ENCODE measurements around the gene TESK2.
"Not testable (repeated sequence)": the region's sequence is repeated elsewhere in the genome, so short reads cannot be mapped to it uniquely, and the experiment has no call there.

Gene TESK2

DNA sequence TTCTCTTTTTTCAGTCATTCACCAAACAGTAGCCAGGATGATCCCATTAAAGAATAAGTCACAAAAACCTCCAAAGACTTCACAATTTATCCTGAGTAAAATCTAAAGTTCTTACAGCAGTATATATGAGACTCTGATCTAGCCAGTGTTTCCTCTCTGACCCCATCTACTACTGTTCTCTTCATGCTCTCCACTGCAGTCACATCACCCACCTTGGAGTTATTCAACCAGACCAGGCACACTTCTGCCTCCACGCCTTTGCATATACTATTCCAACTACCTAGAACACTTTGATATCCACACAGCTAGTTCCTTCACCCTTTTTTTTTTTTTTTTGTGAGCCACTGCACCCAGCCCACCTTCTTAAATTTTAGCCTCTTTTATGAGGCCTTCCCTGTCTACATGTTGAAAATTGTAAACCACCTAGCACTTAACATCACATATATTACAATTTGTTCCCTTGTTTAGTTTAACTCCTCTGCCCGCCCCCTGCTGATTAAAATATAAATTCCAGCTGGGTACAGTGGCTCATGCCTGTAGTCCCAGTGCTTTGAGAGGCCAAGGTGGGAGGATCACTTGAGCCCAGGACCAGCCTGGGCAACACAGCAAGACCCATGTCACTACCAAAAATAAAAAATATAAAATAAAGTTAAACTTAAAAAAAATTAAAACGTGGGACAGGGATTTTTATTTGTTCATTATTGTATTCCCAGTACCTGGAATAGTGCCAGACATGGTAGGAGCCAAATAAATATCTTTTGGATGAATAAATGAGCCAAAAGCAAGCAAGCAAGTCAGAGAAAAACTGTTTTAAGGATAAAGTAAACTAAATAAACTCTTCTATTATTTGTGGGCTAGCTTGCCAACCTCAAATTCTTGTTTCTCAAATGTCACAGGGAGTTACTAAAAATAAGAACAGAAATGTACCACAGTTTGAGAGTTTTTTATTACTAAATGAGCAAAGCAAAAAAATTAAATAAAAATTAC lies 115.6 kb downstream of the TESK2 start:
- no peak for DNase-seq (ENCODE audit: low read depth)

- DNase-seq (ENCODE audit: low read depth), result no peak
Observed at GRCh38 chr1:45373573-45373972, 117.4 kb downstream of the TESK2 start.

DNA sequence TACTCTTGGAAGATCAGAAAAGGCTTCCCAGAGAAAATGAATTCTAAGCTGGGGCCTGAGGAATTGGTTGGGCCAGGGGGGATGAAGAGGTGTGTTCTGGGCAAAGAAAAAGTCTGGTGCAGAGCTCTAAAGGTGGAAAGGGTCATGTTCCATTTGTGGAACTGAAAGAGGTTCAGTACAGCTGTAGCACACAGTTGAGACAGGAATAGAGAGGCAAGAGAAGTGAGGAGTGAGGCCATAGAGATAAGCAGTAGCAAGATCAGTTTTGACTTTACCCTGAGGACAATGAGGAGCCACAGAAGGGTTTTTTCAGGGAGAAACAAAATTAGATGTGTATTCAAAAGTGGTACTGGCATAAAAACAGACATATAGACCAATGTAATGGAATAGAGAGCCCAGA lies 120.4 kb downstream of the TESK2 start:
- DNase-seq (ENCODE audit: low read depth), result no peak

GRCh38 chr1:45365051-45365450 lies 125.9 kb downstream of the TESK2 start:
- DNase-seq (ENCODE audit: low read depth), result no peak

DNA sequence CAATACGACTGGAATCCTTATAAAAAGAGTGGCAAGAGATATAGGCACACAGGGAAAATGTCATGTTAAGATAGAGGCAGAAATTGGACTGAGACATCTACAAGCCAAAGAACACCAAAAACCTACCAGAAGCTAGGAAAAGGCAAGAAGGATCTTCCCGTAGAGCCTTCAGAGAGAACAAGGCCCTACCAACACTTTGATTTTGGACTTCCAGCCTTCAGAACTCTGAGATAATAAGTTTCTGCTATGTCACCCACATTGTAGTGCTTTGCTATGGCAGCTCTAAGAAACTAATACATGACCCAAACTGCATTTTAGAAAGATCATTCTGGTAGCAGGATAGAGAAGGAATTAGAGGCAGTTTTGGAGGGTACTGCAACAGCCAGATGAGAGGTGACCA lies 126.7 kb downstream of the TESK2 start:
- DNase-seq (ENCODE audit: low read depth), result no peak

DNA sequence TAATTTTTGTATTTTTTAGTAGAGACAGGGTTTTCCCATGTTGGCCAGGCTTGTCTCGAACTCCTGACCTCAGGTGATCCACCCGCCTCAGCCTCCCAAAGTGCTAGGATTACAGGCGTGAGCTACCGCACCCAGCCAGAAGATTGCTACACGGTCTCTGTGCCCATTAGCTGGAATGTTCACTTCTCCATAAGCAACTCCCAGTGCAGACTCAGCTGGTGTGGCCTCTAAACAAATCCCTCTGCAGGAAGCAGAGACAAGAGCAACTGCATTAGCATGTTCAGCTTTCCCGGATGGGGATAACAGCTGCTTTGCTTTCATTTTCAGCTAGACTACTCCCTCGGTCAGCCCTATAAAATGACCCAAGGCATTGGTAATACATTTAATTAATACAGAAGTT lies 130.0 kb downstream of the TESK2 start:
- DNase-seq (ENCODE audit: low read depth), result not testable (repeated sequence)

GRCh38 chr1:45359882-45360513 lies 131.0 kb downstream of the TESK2 start:
- DNase-seq (ENCODE audit: low read depth), result no peak

DNA sequence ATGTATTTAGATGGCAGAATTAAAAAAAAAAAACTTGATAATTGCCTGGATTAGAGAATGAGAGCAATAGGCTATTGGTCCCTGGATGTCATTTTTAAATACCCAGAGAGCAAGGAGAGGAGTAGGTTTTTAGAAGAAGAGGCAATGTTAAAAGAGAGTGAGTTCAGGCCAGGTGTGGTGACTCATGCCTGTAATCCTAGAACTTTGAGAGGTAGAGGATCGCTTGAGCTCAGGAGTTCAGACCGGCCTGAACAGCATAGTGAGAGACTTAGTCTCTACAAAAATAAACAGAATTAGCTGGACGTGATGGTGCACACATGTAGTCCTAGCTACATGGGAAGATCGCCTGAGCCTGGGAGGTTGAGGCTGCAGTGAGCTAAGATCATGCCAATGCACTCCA lies 134.8 kb downstream of the TESK2 start:
- DNase-seq (ENCODE audit: low read depth), result no peak

DNA sequence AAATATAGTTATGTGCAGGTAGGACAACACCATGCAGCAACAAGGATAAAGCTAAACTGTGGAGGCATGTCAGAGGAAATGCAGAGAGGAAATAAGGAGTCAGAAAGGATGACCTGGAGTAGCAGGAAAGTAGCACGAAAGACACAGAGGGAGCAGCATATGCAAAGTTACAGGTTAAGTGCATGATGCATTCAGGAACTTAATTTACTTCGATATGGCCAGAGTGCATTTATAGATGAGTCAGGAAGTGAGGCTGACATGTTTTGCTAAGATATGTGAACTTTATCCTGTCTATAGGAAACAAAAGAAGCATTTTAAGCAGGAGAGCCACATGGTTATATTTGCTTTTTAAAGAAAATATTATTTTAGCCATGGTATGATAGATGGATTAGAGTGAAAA lies 135.3 kb downstream of the TESK2 start:
- DNase-seq (ENCODE audit: low read depth), result no peak

DNA sequence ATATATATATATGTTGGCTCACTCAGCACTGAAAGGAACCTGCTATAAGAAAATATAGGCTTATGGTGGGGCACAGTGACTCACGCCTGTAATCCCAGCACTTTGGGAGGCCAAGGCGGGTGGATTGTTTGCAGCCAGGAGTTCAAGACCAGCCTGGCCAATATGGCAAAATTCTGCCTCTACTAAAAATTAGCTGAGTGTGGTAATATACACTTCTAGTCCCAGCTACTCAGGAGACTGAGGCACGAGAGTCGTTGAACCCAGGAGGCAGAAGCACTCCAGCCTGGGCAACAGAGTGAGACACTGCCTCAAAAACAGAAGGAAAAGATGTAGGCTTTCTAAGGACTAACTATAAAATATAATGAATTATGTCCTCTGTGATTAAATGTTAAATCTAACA lies 136.1 kb downstream of the TESK2 start:
- DNase-seq (ENCODE audit: low read depth), result no peak

DNA sequence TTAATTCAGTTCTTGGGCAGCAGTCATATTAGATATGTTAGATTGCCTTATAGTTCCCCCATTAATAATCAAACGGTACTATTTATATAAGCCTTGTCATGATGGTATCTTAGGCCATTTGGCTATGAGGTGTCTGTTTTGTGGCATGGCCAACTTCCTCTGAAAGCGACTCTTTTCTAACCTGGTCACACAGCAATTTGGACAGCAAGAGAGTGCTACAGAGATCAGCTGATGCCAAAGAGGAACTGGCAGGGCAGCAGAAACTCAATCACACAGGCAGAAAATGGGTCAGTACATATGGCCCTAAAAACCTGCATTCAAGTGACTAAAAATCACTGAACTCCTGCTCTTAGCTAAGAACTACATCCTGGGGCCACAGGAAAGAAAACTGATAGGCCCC lies 137.3 kb downstream of the TESK2 start:
- DNase-seq (ENCODE audit: low read depth), result no peak

DNA sequence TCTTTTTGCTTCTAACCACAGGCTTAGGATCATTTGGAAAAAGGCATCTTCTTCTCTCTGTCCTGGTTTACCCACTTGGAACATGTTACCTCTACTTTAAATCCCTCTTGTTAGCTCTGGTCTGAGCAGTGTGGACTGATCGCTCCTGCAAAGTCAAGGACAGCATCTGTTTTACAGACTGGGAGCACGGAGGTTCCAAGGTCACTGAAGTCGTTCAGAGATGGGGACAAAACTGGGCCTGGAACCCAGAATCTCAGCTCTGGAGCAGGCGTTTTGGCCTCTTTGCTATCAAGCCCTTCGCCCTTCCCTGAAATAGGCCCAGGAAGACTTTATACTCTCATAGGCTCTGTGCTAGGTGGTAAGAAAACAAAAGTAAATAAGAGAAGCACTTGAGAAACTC lies 139.5 kb downstream of the TESK2 start:
- no peak for DNase-seq (ENCODE audit: low read depth)

DNA sequence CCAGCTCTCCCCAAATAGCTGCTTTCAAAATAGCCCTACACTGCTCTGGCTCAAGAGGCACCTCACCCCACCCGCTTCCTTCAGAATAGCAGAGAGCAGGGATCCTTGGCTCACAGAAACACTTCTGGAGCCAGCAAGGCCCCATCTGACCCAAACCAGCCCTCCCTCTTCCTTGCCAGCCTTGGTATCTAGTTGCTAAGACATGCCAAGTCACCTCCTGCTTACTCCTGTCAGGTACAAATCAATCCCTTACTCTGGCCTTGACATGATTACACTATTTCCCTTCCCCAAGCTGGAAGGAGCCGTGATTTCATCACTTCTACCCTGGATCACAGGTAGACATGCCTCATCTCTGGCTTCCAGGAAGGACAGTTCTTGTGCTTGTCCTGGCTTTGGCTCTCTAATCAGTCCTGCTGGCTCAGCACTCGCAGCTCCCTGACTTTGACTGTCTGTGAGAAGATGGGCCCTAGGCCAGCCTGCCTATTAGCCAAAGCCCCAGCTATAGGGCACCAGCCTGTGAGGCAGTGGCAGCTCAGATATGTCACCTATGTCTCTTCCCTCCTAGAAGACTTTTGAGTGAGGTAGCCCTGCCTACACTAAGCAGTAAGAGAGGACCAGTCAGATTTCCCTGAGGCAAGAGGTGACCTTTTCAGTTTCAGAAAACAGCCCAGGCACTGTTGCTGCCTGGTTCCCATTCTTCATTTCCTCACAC lies 141.8 kb downstream of the TESK2 start:
- DNase-seq (ENCODE audit: low read depth), result no peak

- no peak for DNase-seq (ENCODE audit: low read depth)
Observed at GRCh38 chr1:45348609-45348965, 142.4 kb downstream of the TESK2 start.

DNA sequence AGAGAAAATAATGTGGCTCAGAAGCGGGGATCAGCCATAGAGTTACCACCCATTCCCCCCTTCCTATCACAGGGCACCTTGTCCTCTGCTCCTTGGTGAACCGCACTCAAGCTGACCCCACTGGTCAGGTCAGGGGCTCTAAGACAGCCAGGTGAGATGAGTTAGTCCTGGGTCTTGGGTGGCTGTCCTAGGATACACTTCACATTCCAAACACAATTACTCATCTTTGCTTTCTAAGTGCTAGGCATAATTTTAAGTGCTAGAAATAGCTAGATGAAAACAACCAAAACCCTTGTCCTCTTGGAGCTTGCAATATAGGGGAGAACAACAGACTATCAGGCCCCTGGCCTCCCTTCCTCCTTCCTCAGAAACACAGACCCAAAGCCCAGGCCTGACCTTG lies 142.9 kb downstream of the TESK2 start:
- no peak for DNase-seq (ENCODE audit: low read depth)

GRCh38 chr1:45346473-45346872 lies 144.5 kb downstream of the TESK2 start:
- DNase-seq (ENCODE audit: low read depth), result no peak

GRCh38 chr1:45345014-45345413 lies 145.9 kb downstream of the TESK2 start:
- DNase-seq (ENCODE audit: low read depth), result no peak

DNA sequence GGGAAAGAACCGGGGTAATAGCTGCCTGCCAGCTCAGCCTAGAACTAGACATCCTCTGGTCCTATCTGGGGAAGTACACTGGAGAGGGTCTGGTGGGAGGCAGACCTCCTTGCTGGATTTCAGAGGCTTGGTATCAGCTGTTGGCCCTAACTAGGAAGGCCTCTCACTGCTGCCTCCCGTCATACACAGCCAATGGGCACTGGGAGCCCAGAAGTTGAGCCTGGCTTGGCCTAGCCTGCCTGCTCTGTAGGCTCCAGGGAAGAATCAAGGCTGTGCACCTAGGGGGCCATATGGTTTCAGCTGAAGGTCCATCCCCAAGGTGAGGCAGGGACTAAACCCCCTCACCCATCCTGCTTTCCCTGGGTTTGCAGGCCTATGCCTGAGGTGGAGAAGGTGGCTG lies 146.5 kb downstream of the TESK2 start:
- no peak for DNase-seq (ENCODE audit: low read depth)

- DNase-seq (ENCODE audit: low read depth), result no peak
Observed at GRCh38 chr1:45340816-45341466, 150.0 kb downstream of the TESK2 start.

DNA sequence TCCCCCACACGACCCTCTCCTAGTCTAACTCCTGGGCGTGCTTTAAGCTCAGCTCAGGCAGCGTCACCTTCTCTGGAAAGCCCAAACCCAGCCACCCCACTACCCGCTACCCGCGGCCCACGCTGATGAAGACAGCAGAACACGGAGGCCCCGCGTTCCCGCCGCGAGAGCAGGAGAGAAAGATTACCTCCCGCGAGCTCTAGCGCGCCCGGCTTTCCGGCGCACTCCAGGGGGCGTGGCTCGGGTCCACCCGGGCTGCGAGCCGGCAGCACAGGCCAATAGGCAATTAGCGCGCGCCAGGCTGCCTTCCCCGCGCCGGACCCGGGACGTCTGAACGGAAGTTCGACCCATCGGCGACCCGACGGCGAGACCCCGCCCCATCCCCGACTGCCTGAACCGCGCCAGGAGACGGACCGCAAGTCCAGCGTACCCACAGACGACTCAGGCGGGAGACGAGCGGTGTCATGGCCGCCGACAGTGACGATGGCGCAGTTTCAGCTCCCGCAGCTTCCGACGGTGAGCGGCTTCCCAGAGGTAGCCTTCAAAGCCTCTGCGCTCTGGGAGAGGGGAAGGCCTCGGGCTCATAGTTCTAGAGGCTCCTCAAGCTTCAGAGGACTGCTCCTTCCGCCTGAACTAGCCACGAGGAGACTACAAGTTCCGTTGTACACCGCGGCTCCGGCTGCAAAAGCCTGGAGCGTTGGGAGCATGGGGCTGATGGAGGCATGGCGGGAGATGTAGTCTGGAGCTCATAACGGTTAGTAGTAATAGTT lies 151.0 kb downstream of the TESK2 start, which contains the start of the genes MUTYH and TOE1:
Gene MUTYH, minus strand, starts transcription at position 652 of the 770 bp plus-strand sequence. CDS start 5,935 bp downstream, outside the sequence.
Gene TOE1, plus strand, starts transcription at position 382 of the 770 bp plus-strand sequence. Its CDS starts 83 bp downstream, at position 465.
- DNase-seq (ENCODE audit: low read depth), result peak; percentile 86

GRCh38 chr1:45337630-45338325 lies 153.2 kb downstream of the TESK2 start:
- DNase-seq (ENCODE audit: low read depth), result no peak
